Measurements from ENCODE around the gene STRIP2.
"Not testable (repeated sequence)": the region's sequence is repeated elsewhere in the genome, so short reads cannot be mapped to it uniquely, and the experiment has no call there.

The STRIP2 gene

DNA sequence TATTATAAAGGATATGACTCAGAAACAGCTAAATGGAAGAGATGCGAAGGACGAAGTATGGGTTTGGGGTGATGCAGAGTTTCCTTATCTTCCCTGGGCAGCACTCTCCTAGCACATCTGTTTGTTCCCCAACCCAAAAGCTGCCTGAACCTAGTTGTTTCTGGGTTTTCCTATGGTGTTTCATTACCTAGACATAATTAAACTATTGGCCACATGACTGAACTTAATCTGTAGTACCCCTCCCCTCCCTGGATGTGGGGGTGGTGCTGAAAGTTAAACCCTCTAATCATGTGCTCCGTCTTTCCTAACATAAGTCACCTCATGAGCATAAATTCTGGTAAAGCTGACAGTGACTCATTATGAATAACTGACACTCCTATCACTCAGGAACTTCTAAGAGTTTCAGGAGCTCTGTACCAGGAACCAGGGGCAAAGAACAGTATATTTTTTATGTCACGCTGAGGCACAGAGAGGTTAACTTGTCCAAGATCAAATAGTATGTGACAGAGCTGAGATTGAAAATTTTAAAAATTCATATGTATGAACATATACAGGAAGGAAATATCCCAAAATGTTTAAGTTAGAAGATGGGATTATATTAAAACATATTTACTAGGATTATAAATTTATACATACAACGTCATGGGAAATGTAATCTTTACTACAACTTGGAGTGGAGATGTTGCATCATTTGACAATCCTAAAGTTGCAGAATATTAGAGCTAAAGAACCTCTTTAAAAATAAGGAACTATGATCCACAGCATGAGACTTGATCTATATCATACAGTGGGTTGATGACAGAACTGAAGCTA lies 4.8 kb downstream of the STRIP2 start:
- no peak overlapping the region for H3K4me3 ChIP-seq (ENCODE audit: low read depth, low read length)
- peaks cover 6% of the 10 kb centered on the region; the same call in 1 of the 2 replicates for H3K36me3 ChIP-seq (ENCODE audit: control insufficient read depth, insufficient read depth, low read length)
- peaks cover 7% of the 10 kb centered on the region; the same call in 1 of the 2 replicates for H3K4me1 ChIP-seq (ENCODE audit: control insufficient read depth, insufficient read depth, low read length)
- peaks cover 11% of the 10 kb centered on the region for H3K27me3 ChIP-seq (ENCODE audit: control insufficient read depth, insufficient read depth, low read length)
- no peak overlapping the region for H3K9ac ChIP-seq (ENCODE audit: low read length)
- H3K9me3 ChIP-seq (ENCODE audit: control insufficient read depth, insufficient read depth, low read depth, low read length) = no peaks in the 10 kb centered on the region
- no peak overlapping the region for H3K27ac ChIP-seq (ENCODE audit: low read depth, low read length)

- H3K9ac ChIP-seq (ENCODE audit: low read length) = no peak overlapping the region
- H3K4me1 ChIP-seq (ENCODE audit: control insufficient read depth, insufficient read depth, low read length) = peaks cover 6% of the 10 kb centered on the region; the same call in 1 of the 2 replicates
- H3K27ac ChIP-seq (ENCODE audit: low read depth, low read length) = no peak overlapping the region
- peaks cover 9% of the 10 kb centered on the region for H3K27me3 ChIP-seq (ENCODE audit: control insufficient read depth, insufficient read depth, low read length)
- peaks cover 9% of the 10 kb centered on the region for H3K36me3 ChIP-seq (ENCODE audit: control insufficient read depth, insufficient read depth, low read length)
- H3K4me3 ChIP-seq (ENCODE audit: low read depth, low read length) = no peak overlapping the region
- H3K9me3 ChIP-seq (ENCODE audit: control insufficient read depth, insufficient read depth, low read depth, low read length) = no peaks in the 10 kb centered on the region
These were observed 5.9 kb downstream of the STRIP2 start for GRCh38 chr7:129439963-129440625.

DNA sequence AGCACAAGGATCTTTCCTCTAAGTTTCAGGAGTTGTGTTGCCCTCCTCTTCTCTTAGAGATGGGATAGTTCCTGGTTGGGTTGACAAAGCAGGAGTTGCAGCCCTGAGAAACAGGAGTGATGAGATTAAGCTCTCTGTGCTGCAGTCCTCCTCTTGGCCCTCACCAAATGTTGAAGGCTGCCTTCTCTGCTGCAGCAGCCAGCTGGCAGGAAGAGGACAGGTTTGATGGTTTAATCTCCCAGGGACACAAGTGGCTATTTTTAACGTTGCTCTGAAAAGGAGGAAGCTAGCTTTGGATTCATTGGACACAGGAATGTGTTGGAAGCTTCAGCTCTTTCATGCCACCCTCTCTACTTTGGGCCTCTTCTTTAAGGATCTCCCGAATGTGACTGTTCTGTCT lies 9.4 kb downstream of the STRIP2 start:
- Histone ChIP-seq H3K4me3 (ENCODE audit: low read depth, low read length) (no peak overlapping the region), H3K4me1 (ENCODE audit: control insufficient read depth, insufficient read depth, low read length) (no peaks in the 10 kb centered on the region), H3K27me3 (ENCODE audit: control insufficient read depth, insufficient read depth, low read length) (no peaks in the 10 kb centered on the region), H3K27ac (ENCODE audit: low read depth, low read length) (no peak overlapping the region), H3K36me3 (ENCODE audit: control insufficient read depth, insufficient read depth, low read length) (peaks cover 27% of the 10 kb centered on the region), H3K9me3 (ENCODE audit: control insufficient read depth, insufficient read depth, low read depth, low read length) (peaks cover 8% of the 10 kb centered on the region), H3K9ac (ENCODE audit: low read length) (no peak overlapping the region)

- not testable (repeated sequence) for H3K27ac ChIP-seq (ENCODE audit: low read depth, low read length); H3K4me1 ChIP-seq (ENCODE audit: control insufficient read depth, insufficient read depth, low read length); H3K27me3 ChIP-seq (ENCODE audit: control insufficient read depth, insufficient read depth, low read length); H3K9ac ChIP-seq (ENCODE audit: low read length); H3K4me3 ChIP-seq (ENCODE audit: low read depth, low read length)
- H3K36me3 ChIP-seq (ENCODE audit: control insufficient read depth, insufficient read depth, low read length) = peaks cover 33% of the 10 kb centered on the region
- peaks cover 15% of the 10 kb centered on the region for H3K9me3 ChIP-seq (ENCODE audit: control insufficient read depth, insufficient read depth, low read depth, low read length)
These were observed 10.5 kb downstream of the STRIP2 start for GRCh38 chr7:129444776-129445175.

GRCh38 chr7:129446925-129447324 lies 12.7 kb downstream of the STRIP2 start:
- H3K4me1 ChIP-seq (ENCODE audit: control insufficient read depth, insufficient read depth, low read length); H3K9ac ChIP-seq (ENCODE audit: low read length); H3K27ac ChIP-seq (ENCODE audit: low read depth, low read length); H3K27me3 ChIP-seq (ENCODE audit: control insufficient read depth, insufficient read depth, low read length); H3K4me3 ChIP-seq (ENCODE audit: low read depth, low read length): not testable (repeated sequence)
- H3K36me3 ChIP-seq (ENCODE audit: control insufficient read depth, insufficient read depth, low read length) = peaks cover 40% of the 10 kb centered on the region
- peaks cover 15% of the 10 kb centered on the region for H3K9me3 ChIP-seq (ENCODE audit: control insufficient read depth, insufficient read depth, low read depth, low read length)

GRCh38 chr7:129447445-129447844 lies 13.2 kb downstream of the STRIP2 start:
- peaks cover 42% of the 10 kb centered on the region for H3K36me3 ChIP-seq (ENCODE audit: control insufficient read depth, insufficient read depth, low read length)
- not testable (repeated sequence) for H3K4me1 ChIP-seq (ENCODE audit: control insufficient read depth, insufficient read depth, low read length); H3K27me3 ChIP-seq (ENCODE audit: control insufficient read depth, insufficient read depth, low read length); H3K4me3 ChIP-seq (ENCODE audit: low read depth, low read length); H3K27ac ChIP-seq (ENCODE audit: low read depth, low read length); H3K9ac ChIP-seq (ENCODE audit: low read length)
- peaks cover 15% of the 10 kb centered on the region for H3K9me3 ChIP-seq (ENCODE audit: control insufficient read depth, insufficient read depth, low read depth, low read length)

GRCh38 chr7:129448608-129449007 lies 14.4 kb downstream of the STRIP2 start:
- Histone ChIP-seq H3K9me3 (ENCODE audit: control insufficient read depth, insufficient read depth, low read depth, low read length) (peaks cover 15% of the 10 kb centered on the region), H3K36me3 (ENCODE audit: control insufficient read depth, insufficient read depth, low read length) (peaks cover 45% of the 10 kb centered on the region)
- not testable (repeated sequence) for H3K27me3 ChIP-seq (ENCODE audit: control insufficient read depth, insufficient read depth, low read length); H3K9ac ChIP-seq (ENCODE audit: low read length); H3K4me3 ChIP-seq (ENCODE audit: low read depth, low read length); H3K27ac ChIP-seq (ENCODE audit: low read depth, low read length); H3K4me1 ChIP-seq (ENCODE audit: control insufficient read depth, insufficient read depth, low read length)

DNA sequence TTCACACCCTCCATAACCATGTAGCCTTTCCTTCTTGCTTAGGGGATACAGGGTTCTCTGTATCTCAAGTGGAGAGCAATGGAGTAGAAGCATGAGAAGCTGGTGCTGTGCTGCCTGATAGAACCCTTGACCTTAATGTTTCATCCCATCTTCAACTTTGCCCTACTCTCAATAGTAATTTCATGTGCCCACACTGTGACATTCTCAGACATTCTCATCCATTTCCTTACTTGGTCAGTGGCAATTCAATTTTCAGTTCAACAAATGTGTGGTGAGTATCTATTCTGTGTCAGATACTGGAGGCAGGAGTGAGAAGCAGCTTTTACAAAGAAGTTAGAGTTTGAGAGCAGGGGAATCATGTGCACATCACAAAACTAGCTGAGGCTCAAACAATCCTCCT lies 16.1 kb downstream of the STRIP2 start:
- H3K36me3 ChIP-seq (ENCODE audit: control insufficient read depth, insufficient read depth, low read length) = peaks cover 44% of the 10 kb centered on the region
- H3K9me3 ChIP-seq (ENCODE audit: control insufficient read depth, insufficient read depth, low read depth, low read length) = peaks cover 15% of the 10 kb centered on the region
- no peak overlapping the region for H3K27ac ChIP-seq (ENCODE audit: low read depth, low read length)

GRCh38 chr7:129452589-129453231 lies 18.5 kb downstream of the STRIP2 start:
- Histone ChIP-seq H3K27me3 (ENCODE audit: control insufficient read depth, insufficient read depth, low read length) (no peaks in the 10 kb centered on the region), H3K9me3 (ENCODE audit: control insufficient read depth, insufficient read depth, low read depth, low read length) (peaks cover 15% of the 10 kb centered on the region), H3K27ac (ENCODE audit: low read depth, low read length) (no peak overlapping the region), H3K4me1 (ENCODE audit: control insufficient read depth, insufficient read depth, low read length) (peaks cover 21% of the 10 kb centered on the region; the same call in 1 of the 2 replicates), H3K9ac (ENCODE audit: low read length) (no peak overlapping the region), H3K4me3 (ENCODE audit: low read depth, low read length) (no peak overlapping the region), H3K36me3 (ENCODE audit: control insufficient read depth, insufficient read depth, low read length) (peaks cover 42% of the 10 kb centered on the region)

More for the DNA sequence above, 16.1 kb downstream of the STRIP2 start:
- H3K4me3 ChIP-seq (ENCODE audit: low read depth, low read length) = no peak overlapping the region
- peaks cover 20% of the 10 kb centered on the region; the same call in 1 of the 2 replicates for H3K4me1 ChIP-seq (ENCODE audit: control insufficient read depth, insufficient read depth, low read length)
- no peaks in the 10 kb centered on the region for H3K27me3 ChIP-seq (ENCODE audit: control insufficient read depth, insufficient read depth, low read length)
- no peak overlapping the region for H3K9ac ChIP-seq (ENCODE audit: low read length)

DNA sequence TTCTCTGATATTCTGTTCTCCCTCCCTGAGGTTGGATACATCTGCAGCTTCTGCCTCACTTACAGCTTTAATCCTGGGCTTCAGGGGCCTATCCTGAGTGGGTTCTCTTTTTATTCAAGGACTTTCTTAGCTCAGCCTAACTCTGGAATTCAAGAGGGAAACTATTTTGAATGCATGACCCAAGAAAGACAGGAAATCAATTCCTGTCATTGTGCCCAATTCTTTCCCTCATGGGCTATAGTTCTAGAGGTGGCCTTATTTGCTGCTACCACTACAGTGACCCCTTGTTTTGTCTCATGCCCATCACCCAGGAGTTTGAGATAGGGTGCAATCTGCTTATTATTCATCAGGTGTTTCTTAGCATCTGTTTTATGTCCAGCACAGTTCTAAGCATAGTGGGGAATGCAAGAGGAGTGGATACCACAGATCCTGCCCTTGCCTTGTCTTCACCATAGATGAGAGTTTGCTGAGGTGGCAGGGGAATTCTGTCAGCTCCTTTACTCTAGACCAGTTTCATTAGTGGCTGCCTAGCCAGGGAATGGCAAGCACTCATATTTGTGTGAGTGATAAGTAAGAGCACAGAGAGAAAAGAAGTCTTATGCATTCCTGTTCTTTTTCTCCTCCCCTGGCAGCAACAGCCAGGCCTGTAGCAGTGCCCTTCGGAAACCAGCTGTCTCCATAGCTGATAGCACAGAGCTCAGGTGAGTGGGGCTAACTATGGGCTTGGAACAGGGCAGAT lies 19.4 kb downstream of the STRIP2 start:
- Histone ChIP-seq H3K27ac (ENCODE audit: low read depth, low read length) (no peak overlapping the region; the same call in 1 of the 2 replicates), H3K9me3 (ENCODE audit: control insufficient read depth, insufficient read depth, low read depth, low read length) (peaks cover 7% of the 10 kb centered on the region; the same call in 1 of the 2 replicates), H3K4me1 (ENCODE audit: control insufficient read depth, insufficient read depth, low read length) (peaks cover 21% of the 10 kb centered on the region; the same call in 1 of the 2 replicates), H3K9ac (ENCODE audit: low read length) (no peak overlapping the region), H3K27me3 (ENCODE audit: control insufficient read depth, insufficient read depth, low read length) (no peaks in the 10 kb centered on the region), H3K36me3 (ENCODE audit: control insufficient read depth, insufficient read depth, low read length) (peaks cover 51% of the 10 kb centered on the region), H3K4me3 (ENCODE audit: low read depth, low read length) (no peak overlapping the region)
